Endothelial cell of umbilical vein (primary cell): ENCODE data around the gene SYNE3. TPM values are rescaled to one million over a fixed set of nuclear protein-coding genes. Genes with fewer than 3 reads are reported as not detected.

ENCODE experiments used
- BruUV-seq: library from RNA; stranded (reverse); fragments of 400-500 nt; replicated peaks from 2 replicates; lab custom pipeline; 2021; lab: Mats Ljungman, UMichigan
- CTCF ChIA-PET: fragments of 300-600, 350-600 bp; sonication (Branson Sonifier 250); formaldehyde crosslinking; loops from one replicate; lab custom pipeline; 2021; ENCODE audit warnings: antibody characterized with exemption, inconsistent platforms; lab: Charles Lee
- POLR2A ChIA-PET: fragments of 300-600, 350-600 bp; sonication (Branson Sonifier 250); formaldehyde crosslinking; loops from one replicate; lab custom pipeline; 2021; ENCODE audit warnings: antibody characterized with exemption, inconsistent platforms; lab: Charles Lee
- DNase-seq: peaks from one replicate; pipeline ENCODE4 v3.0.0-alpha.2; 2011; ENCODE audit warnings: low read depth, low spot score
- FAIRE-seq: peaks from 2 replicates; lab custom pipeline; 2011; peaks lifted over from hg19 to GRCh38; lab: Jason Lieb, UNC
- H2AFZ ChIP-seq: 2 replicates; pipeline ENCODE4 v1.6.0; 2012; ENCODE audit warnings: low read depth, low read length, control low read depth, inconsistent platforms
- H3K27ac ChIP-seq: 2 replicates; pipeline ENCODE4 v1.5.1; 2011; ENCODE audit warnings: low read depth, mild to moderate bottlenecking, control low read depth, low read length, moderate library complexity; ENCODE audit not compliant: insufficient read depth
- H3K27me3 ChIP-seq, 2 experiments: 2 replicates each; pipeline versions ENCODE4 v1.6.0 to v1.6.1; 2011; ENCODE audit warnings: low read length in 2 of 2, mixed read lengths in 1 of 2; ENCODE audit not compliant: control insufficient read depth in 2 of 2, insufficient read depth in 2 of 2
- H3K36me3 ChIP-seq, 2 experiments: 2 replicates in 1 of 2; 3 replicates in 1 of 2; pipeline ENCODE4 v1.5.1; 2011; ENCODE audit warnings: low read length in 2 of 2, mild to moderate bottlenecking in 1 of 2, moderate library complexity in 1 of 2; ENCODE audit not compliant: control insufficient read depth in 2 of 2, insufficient read depth in 2 of 2; ENCODE audit errors: extremely low read depth in 1 of 2
- H3K4me1 ChIP-seq: 3 replicates; pipeline ENCODE4 v1.5.1; 2011; ENCODE audit warnings: mild to moderate bottlenecking, low read length; ENCODE audit not compliant: control insufficient read depth, insufficient read depth; ENCODE audit errors: extremely low read depth
- H3K4me2 ChIP-seq: 2 replicates; pipeline ENCODE4 v1.6.1; 2011; ENCODE audit warnings: low read length, control low read depth, mixed read lengths; ENCODE audit not compliant: insufficient read depth
- H3K4me3 ChIP-seq, 3 experiments: fragments of 200-600 bp in 1 of 3; sonication (generic), shearing (Covaris generic) in 1 of 3; replicated peaks in 1 of 3; 2 replicates each; pipeline ENCODE4 v1.5.1; 2011 to 2016; ENCODE audit warnings: control low read depth in 3 of 3, low read length in 3 of 3, mild to moderate bottlenecking in 2 of 3, inconsistent platforms in 1 of 3, low read depth in 1 of 3, moderate library complexity in 1 of 3; ENCODE audit not compliant: insufficient read depth in 1 of 3
- H3K79me2 ChIP-seq: 2 replicates; pipeline ENCODE4 v1.6.0; 2012; ENCODE audit warnings: low read length, inconsistent platforms; ENCODE audit not compliant: control insufficient read depth, insufficient read depth
- H3K9ac ChIP-seq: replicated peaks from 2 replicates; pipeline ENCODE3; 2011; ENCODE audit warnings: low read length, control low read depth; ENCODE audit not compliant: insufficient read depth; ENCODE audit errors: extremely low read depth
- H3K9me1 ChIP-seq: replicated peaks from 3 replicates; pipeline ENCODE4 v1.6.0; 2011; ENCODE audit warnings: mild to moderate bottlenecking, low read length; ENCODE audit not compliant: control insufficient read depth, insufficient read depth; ENCODE audit errors: extremely low read depth
- H3K9me3 ChIP-seq: replicated peaks from 2 replicates; pipeline ENCODE4 v1.5.1; 2012; ENCODE audit warnings: low read length, inconsistent platforms; ENCODE audit not compliant: control insufficient read depth, insufficient read depth
- H4K20me1 ChIP-seq: replicated peaks from 2 replicates; pipeline ENCODE3; 2011; ENCODE audit warnings: mild to moderate bottlenecking, low read length; ENCODE audit not compliant: control insufficient read depth, insufficient read depth; ENCODE audit errors: extremely low read depth
- EZH2 ChIP-seq: IDR thresholded peaks from 2 replicates; pipeline ENCODE4 v1.6.1; 2012; ENCODE audit warnings: borderline replicate concordance, low read depth, mild to moderate bottlenecking, moderate library complexity, low read length, inconsistent platforms; ENCODE audit not compliant: severe bottlenecking
- FOS ChIP-seq: IDR thresholded peaks from 2 replicates; pipeline ENCODE4 v1.6.1; 2011; ENCODE audit warnings: mild to moderate bottlenecking, low read length, moderate library complexity, borderline replicate concordance; ENCODE audit not compliant: insufficient read depth
- GATA2 ChIP-seq: IDR thresholded peaks from 2 replicates; pipeline ENCODE4 v1.7.0; 2011; ENCODE audit warnings: low read depth, mild to moderate bottlenecking, moderate library complexity, mixed read lengths, low read length; ENCODE audit not compliant: insufficient read length, insufficient read depth
- JUN ChIP-seq: IDR thresholded peaks from 2 replicates; pipeline ENCODE4 v1.6.1; 2011; ENCODE audit warnings: borderline replicate concordance, low read depth; ENCODE audit not compliant: insufficient read length, insufficient read depth
- MYC ChIP-seq: IDR thresholded peaks from one replicate; pipeline ENCODE4 v1.6.1; 2011; ENCODE audit warnings: mild to moderate bottlenecking, low read depth, low read length
- POLR2A ChIP-seq: IDR thresholded peaks from 2 replicates; pipeline ENCODE4 v1.6.1; 2012; ENCODE audit warnings: low read depth, mild to moderate bottlenecking, control low read depth, low read length
- POLR2AphosphoS5 ChIP-seq: IDR thresholded peaks from 2 replicates; pipeline ENCODE4 v1.6.1; 2012; ENCODE audit warnings: low read depth, mild to moderate bottlenecking, control low read depth, low read length, moderate library complexity; ENCODE audit not compliant: insufficient read depth
- dilution Hi-C: fragments of 300-500 bp; cut with MboI; formaldehyde crosslinking; loops from one replicate; pipeline ENCODE4 v1.15.0; 2019; ENCODE audit warnings: low sequenced_read_pairs; ENCODE audit not compliant: extremely low pct_ligation_motif_present
- intact Hi-C: fragments of 100-400 bp; cut with micrococcal nuclease; formaldehyde crosslinking; loops from one replicate; pipeline ENCODE4 v1.10.0; 2022
- polyA plus RNA-seq, 4 experiments: library from polyadenylated mRNA; depleted of rRNA in 3 of 4; stranded (reverse) in 3 of 4; unstranded in 1 of 4; fragments of >200 nt; gene quantifications; 2 replicates each; pipeline versions ENCODE4 v1.2.1 to v1.2.3, GENCODE V29; 2011 to 2012; ENCODE audit warnings: missing spikeins in 1 of 4
- total RNA-seq: library from RNA; stranded (reverse); gene quantifications from 2 replicates; pipeline ENCODE4 v1.2.3, GENCODE V29; 2021
- TF ChIP-seq, protein P1 (sequence below): IDR thresholded peaks from 2 replicates; pipeline ENCODE4 v1.6.1; 2011; ENCODE audit not compliant: insufficient read depth, insufficient read length
- TF ChIP-seq, protein P2 (sequence below), 2 donors: IDR thresholded peaks; 1 replicate in 1 of 2; 2 replicates in 1 of 2; pipeline ENCODE4 v1.5.1; 2011; ENCODE audit warnings: low read length in 2 of 2, mild to moderate bottlenecking in 2 of 2, moderate library complexity in 2 of 2, control low read depth in 1 of 2, inconsistent platforms in 1 of 2, low read depth in 1 of 2; ENCODE audit not compliant: insufficient read depth in 1 of 2; ENCODE audit errors: extremely low read depth in 1 of 2

The SYNE3 gene
- total and polyA plus RNA-seq, 2 donors (not counting 3 experiments of a cell fraction or from before 2014, with no cell fraction given): 3.0 to 18.8 TPM

DNA sequence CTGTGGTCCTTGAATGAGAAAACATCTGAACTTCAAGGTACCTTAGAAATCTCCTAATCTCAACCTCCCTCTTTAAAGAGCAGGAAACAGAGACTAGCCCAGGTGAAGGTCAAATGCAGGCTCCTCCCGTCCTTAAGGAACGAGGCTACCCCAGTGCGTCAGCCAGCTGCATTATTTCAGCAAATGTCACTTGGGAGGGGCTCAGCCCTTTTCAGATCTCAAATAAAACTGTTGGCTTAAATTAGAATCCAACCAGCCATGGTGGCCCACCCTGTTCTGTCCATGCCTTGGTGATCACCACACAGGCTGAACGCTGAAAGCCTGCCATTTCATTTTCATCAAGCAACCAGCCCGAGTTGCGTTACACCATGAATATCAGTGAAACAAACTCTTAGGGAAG, 7.0 kb downstream of the SYNE3 start:
- BruUV-seq: no TSS peak
- Histone ChIP-seq H2AFZ (no peak overlapping the region), H3K9ac (no peak overlapping the region), H3K27ac (no peak overlapping the region), H4K20me1 (no peaks in the 10 kb centered on the region), H3K4me3 (no peak overlapping the region), H3K36me3 (no peaks in the 10 kb centered on the region), H3K9me1 (no peaks in the 10 kb centered on the region), H3K4me2 (no peak overlapping the region), H3K79me2 (peaks cover 1% of the 10 kb centered on the region), H3K4me1 (peaks cover 26% of the 10 kb centered on the region), H3K27me3 (no peaks in the 10 kb centered on the region), H3K9me3 (no peaks in the 10 kb centered on the region)
- no peak for FAIRE-seq
- TF ChIP-seq, protein P1, sequence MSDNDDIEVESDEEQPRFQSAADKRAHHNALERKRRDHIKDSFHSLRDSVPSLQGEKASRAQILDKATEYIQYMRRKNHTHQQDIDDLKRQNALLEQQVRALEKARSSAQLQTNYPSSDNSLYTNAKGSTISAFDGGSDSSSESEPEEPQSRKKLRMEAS: no peak
- TF ChIP-seq EZH2: no peak
- CTCF ChIA-PET: interaction anchor here (1.8 to 2.8 kb wide), 2 partner anchors 18 to 67 kb away, joined by 5 to 23 read pairs; no protein-coding TSS in a partner anchor
- dilution Hi-C loops (no loop called here), intact Hi-C loops (no loop called here)
- DNase-seq: no peak
- POLR2A ChIA-PET: no interaction called here

DNA sequence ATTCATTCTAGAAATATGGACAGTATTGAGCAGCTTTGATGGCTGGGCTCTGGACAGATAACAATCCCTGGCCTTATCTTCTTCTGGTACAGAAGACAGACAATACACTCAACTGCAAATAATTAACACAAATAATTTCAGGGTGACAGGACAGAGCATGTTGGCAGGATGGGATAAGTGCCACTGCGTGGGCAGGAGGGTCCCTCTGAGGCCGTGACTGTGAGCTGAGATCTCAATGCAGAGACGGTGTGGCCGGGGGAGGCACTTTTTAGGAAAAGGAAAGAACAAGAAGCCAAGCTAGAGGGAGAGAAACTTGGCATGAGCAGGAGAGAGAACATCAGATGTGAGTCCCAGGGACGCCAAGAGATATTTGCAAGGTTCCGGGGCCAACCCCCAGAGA, 8.1 kb downstream of the SYNE3 start:
- TF ChIP-seq, protein P2, sequence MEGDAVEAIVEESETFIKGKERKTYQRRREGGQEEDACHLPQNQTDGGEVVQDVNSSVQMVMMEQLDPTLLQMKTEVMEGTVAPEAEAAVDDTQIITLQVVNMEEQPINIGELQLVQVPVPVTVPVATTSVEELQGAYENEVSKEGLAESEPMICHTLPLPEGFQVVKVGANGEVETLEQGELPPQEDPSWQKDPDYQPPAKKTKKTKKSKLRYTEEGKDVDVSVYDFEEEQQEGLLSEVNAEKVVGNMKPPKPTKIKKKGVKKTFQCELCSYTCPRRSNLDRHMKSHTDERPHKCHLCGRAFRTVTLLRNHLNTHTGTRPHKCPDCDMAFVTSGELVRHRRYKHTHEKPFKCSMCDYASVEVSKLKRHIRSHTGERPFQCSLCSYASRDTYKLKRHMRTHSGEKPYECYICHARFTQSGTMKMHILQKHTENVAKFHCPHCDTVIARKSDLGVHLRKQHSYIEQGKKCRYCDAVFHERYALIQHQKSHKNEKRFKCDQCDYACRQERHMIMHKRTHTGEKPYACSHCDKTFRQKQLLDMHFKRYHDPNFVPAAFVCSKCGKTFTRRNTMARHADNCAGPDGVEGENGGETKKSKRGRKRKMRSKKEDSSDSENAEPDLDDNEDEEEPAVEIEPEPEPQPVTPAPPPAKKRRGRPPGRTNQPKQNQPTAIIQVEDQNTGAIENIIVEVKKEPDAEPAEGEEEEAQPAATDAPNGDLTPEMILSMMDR (IDR thresholded peaks at IDR 0.05; ENCODE audit: extremely low read depth in 1 of 2, insufficient read depth in 1 of 2, low read depth in 1 of 2, low read length in 2 of 2): no peak
- TF ChIP-seq, protein P1: no peak
- TF ChIP-seq GATA2: no peak
- TF ChIP-seq POLR2A: no peak
- TF ChIP-seq MYC: no peak
- no peak for TF ChIP-seq EZH2
- TF ChIP-seq POLR2AphosphoS5: no peak
- TF ChIP-seq JUN: no peak
- no peak for TF ChIP-seq FOS
- DNase-seq (no peak), FAIRE-seq (no peak)
- Histone ChIP-seq H3K4me1 (peaks cover 28% of the 10 kb centered on the region), H3K27ac (peak overlapping the region; percentile 88), H3K27me3 (no peaks in the 10 kb centered on the region), H3K9me1 (no peaks in the 10 kb centered on the region), H3K79me2 (peaks cover 1% of the 10 kb centered on the region), H3K9me3 (no peaks in the 10 kb centered on the region), H3K36me3 (no peaks in the 10 kb centered on the region), H3K4me3 (no peak overlapping the region), H3K4me2 (no peak overlapping the region), H4K20me1 (no peaks in the 10 kb centered on the region), H3K9ac (no peak overlapping the region), H2AFZ (no peak overlapping the region)
- dilution Hi-C loops: no loop called here
- no TSS peak for BruUV-seq
- CTCF ChIA-PET: interaction anchor here (1.0 to 2.8 kb wide), 6 partner anchors 10 to 66 kb away, joined by 3 to 23 read pairs (median 5); no protein-coding TSS in a partner anchor
- intact Hi-C loops: no loop called here
- POLR2A ChIA-PET: interaction anchor here (0.7 kb wide), 1 partner anchor 10 kb away, joined by 4 read pairs; no protein-coding TSS in a partner anchor
